Psoas muscle (tissue), 8 donors: ENCODE results near the gene MYO3B. TPM values are rescaled to one million over a fixed set of nuclear protein-coding genes. Genes with fewer than 3 reads are reported as not detected.

ENCODE experiments used
- ATAC-seq, 4 donors: fragments of 200-7000 bp; cut with Tn5 transposase; one replicate each; pipeline ENCODE4 v1.9.1; 2020; ENCODE audit warnings: moderate library complexity in 3 of 4, mild to moderate bottlenecking in 2 of 4
- DNase-seq, 2 donors: peaks; one replicate each; pipeline ENCODE4 v3.0.0-alpha.2; 2020
- H3K27ac ChIP-seq: fragments of 200-600 bp; one replicate; pipeline ENCODE4 v1.8.0; 2022
- H3K27me3 ChIP-seq, 3 donors: fragments of 200-600 bp in 1 of 3; one replicate each; pipeline versions ENCODE4 v1.6.1 to v1.8.0; 2013 to 2022; ENCODE audit warnings: low read length in 2 of 3, mild to moderate bottlenecking in 2 of 3, moderate library complexity in 1 of 3; ENCODE audit not compliant: insufficient read depth in 3 of 3
- H3K36me3 ChIP-seq, 2 donors: fragments of 200-600 bp in 1 of 2; one replicate each; pipeline versions ENCODE4 v1.6.1 to v1.8.0; 2013 to 2022; ENCODE audit warnings: low read depth in 1 of 2, mild to moderate bottlenecking in 1 of 2, moderate library complexity in 1 of 2; ENCODE audit not compliant: insufficient read depth in 1 of 2
- H3K4me1 ChIP-seq: fragments of 200-600 bp; one replicate; pipeline ENCODE4 v1.8.0; 2022
- H3K4me3 ChIP-seq: fragments of 200-600 bp; one replicate; pipeline ENCODE4 v1.8.0; 2022; ENCODE audit warnings: mild to moderate bottlenecking
- H3K9me3 ChIP-seq: fragments of 200-600 bp; one replicate; pipeline ENCODE4 v1.8.0; 2022
- CTCF ChIP-seq: fragments of 200-600 bp; IDR thresholded peaks from one replicate; pipeline ENCODE4 v1.8.0; 2022; ENCODE audit warnings: antibody characterized with exemption
- WGBS, 3 donors: extraction: QIAGEN DNeasy Blood & Tissue Kit; methylation state at CpG; one replicate each; pipeline versions ENCODE4 v1.1.6 to v1.1.7; 2013; 5-methylcytosine and 5-hydroxymethylcytosine counted together
- intact Hi-C, 2 donors: fragments of 100-400 bp; cut with DNase I; formaldehyde crosslinking; loops; one replicate each; pipeline versions ENCODE4 v1.11.0 to v1.14.2; 2022
- polyA plus RNA-seq, 3 donors: library from polyadenylated mRNA; stranded (reverse); fragments of 200-250 nt; gene quantifications; one replicate each; pipeline ENCODE4 v1.2.3, GENCODE V29; 2013
- total RNA-seq, 4 donors: library from RNA; stranded (reverse); fragmentation: NEBNext Ultra II Directional in 2 of 4; extraction: Animal tissue kit (Norgen Biotek cat#: 25700) in 2 of 4; gene quantifications; one replicate each; pipeline versions ENCODE4 v1.2.1 to v1.2.4, GENCODE V29; 2021 to 2023
- donor health status: healthy with polysubstance abuse.
- donor health status: DM: no; HTN: no; CAD: no; lungs with moderate emphysema.
- donor health status: Bipolar disorder and iron deficiency.
- donor health status: healthy.
- donor health status: DM: yes; HTN: yes; CAD: no.
- donor health status: DM: no; HTN: no; CAD: no.
- donor health status: DM: no; HTN: no; CAD: no.
- donor health status: DM: yes; HTN: yes; CAD: no.

Gene MYO3B
- total and polyA plus RNA-seq, 7 donors, result 0.04 to 0.32 TPM; not detected in 5

GRCh38 chr2:170306293-170306873, 128.4 kb downstream of the MYO3B start:
- TF ChIP-seq CTCF, result no peak
- H3K27me3 ChIP-seq, result no peaks in the 10 kb centered on the region
- H3K36me3 ChIP-seq, result no peaks in the 10 kb centered on the region
- intact Hi-C loops, result no loop called here
- ATAC-seq, result no peak
- no peak overlapping the region for H3K27ac ChIP-seq
- H3K9me3 ChIP-seq, result no peaks in the 10 kb centered on the region
- no peaks in the 10 kb centered on the region for H3K4me1 ChIP-seq
- no peak overlapping the region for H3K4me3 ChIP-seq
- WGBS, 3 donors, result 71 to 76% (median 73%) methylated on average over 5 of the region's 5 CpGs
- no peak for DNase-seq

- Histone ChIP-seq H3K9me3 (no peaks in the 10 kb centered on the region), H3K4me3 (no peak overlapping the region), H3K27me3 (no peaks in the 10 kb centered on the region), H3K4me1 (no peaks in the 10 kb centered on the region), H3K27ac (no peak overlapping the region), H3K36me3 (no peaks in the 10 kb centered on the region)
- ATAC-seq (no peak), DNase-seq (no peak)
- intact Hi-C loops, result no loop called here
- WGBS, 3 donors, result 75 to 83% (median 83%) methylated on average over 2 of the region's 2 CpGs
- no peak for TF ChIP-seq CTCF
Observed at GRCh38 chr2:170307052-170307451, 129.1 kb downstream of the MYO3B start.

GRCh38 chr2:170307555-170308351, 129.8 kb downstream of the MYO3B start:
- no peaks in the 10 kb centered on the region for H3K36me3 ChIP-seq
- DNase-seq (no peak), ATAC-seq (no peak)
- H3K9me3 ChIP-seq, result no peaks in the 10 kb centered on the region
- 62 to 71% (median 69%) methylated on average over 4 of the region's 4 CpGs for WGBS, 3 donors
- H3K4me1 ChIP-seq, result no peaks in the 10 kb centered on the region
- no peak for TF ChIP-seq CTCF
- H3K27ac ChIP-seq, result no peak overlapping the region
- intact Hi-C loops, result no loop called here
- H3K27me3 ChIP-seq, result no peaks in the 10 kb centered on the region
- no peak overlapping the region for H3K4me3 ChIP-seq

DNA sequence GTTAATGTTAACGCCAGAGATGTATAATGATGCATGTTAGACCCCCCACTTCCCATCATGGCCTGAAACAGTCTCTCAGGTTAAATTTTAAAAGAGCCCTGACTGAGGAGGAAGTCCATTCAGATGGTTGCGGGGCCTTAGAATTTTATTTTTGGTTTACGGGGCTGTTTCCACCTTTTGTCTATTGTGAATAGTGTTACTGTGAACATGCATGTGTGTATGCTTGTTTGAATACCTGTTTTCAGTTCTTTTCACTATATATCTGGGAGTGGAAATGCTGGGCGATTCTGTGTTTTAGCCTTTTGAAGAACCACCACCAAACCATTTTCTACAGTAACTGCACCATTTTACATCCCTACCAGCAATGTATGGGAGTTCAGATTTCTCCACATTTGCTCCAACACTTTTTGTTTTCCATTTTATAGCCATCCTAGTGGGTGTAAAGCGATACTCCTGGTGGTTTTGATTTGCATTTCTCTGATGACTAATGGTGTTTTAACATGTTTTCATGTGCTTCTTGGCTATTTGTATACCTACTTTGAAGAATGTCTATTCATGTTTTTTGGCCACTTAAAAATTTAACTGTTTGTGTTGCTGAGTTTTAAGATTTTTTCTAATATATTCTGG, 133.0 kb downstream of the MYO3B start:
- H3K4me3 ChIP-seq, result no peak overlapping the region
- no peaks in the 10 kb centered on the region for H3K36me3 ChIP-seq
- intact Hi-C loops, result no loop called here
- no peaks in the 10 kb centered on the region for H3K4me1 ChIP-seq
- no peaks in the 10 kb centered on the region for H3K9me3 ChIP-seq
- 48 to 60% (median 53%) methylated on average over 5 of the region's 5 CpGs for WGBS, 3 donors
- ATAC-seq, result no peak
- no peak for TF ChIP-seq CTCF
- no peak for DNase-seq
- H3K27ac ChIP-seq, result no peak overlapping the region
- no peaks in the 10 kb centered on the region for H3K27me3 ChIP-seq
